HCEC 1CT (cell line): ENCODE data around the gene PPP2R3A.
"Not testable (repeated sequence)": the region's sequence is repeated elsewhere in the genome, so short reads cannot be mapped to it uniquely, and the experiment has no call there.

Source experiments
- DNase-seq: peaks from one replicate; pipeline ENCODE4 v3.0.0-alpha.2; 2017

The PPP2R3A gene

GRCh38 chr3:136105044-136105443, 139.5 kb downstream of the PPP2R3A start:
- DNase-seq, result no peak

GRCh38 chr3:136106101-136106500, 140.6 kb downstream of the PPP2R3A start:
- DNase-seq, result no peak

- DNase-seq, result no peak
These were observed 144.0 kb downstream of the PPP2R3A start for GRCh38 chr3:136109499-136109898.

- DNase-seq, result no peak
These were observed 145.0 kb downstream of the PPP2R3A start for GRCh38 chr3:136110481-136110880.

- no peak for DNase-seq
These were observed 148.9 kb downstream of the PPP2R3A start for GRCh38 chr3:136114421-136114820.

- DNase-seq, result not testable (repeated sequence)
These were observed 153.8 kb downstream of the PPP2R3A start for GRCh38 chr3:136119332-136119731.

GRCh38 chr3:136119783-136120182, 154.3 kb downstream of the PPP2R3A start:
- DNase-seq, result not testable (repeated sequence)

GRCh38 chr3:136120373-136121348, 155.1 kb downstream of the PPP2R3A start:
- DNase-seq, result no peak

- DNase-seq, result peak; percentile 32
These were observed 156.5 kb downstream of the PPP2R3A start for GRCh38 chr3:136122006-136122405.

- not testable (repeated sequence) for DNase-seq
These were observed 166.1 kb downstream of the PPP2R3A start for GRCh38 chr3:136131647-136132046.

GRCh38 chr3:136134091-136134490, 168.6 kb downstream of the PPP2R3A start:
- DNase-seq, result no peak

- no peak for DNase-seq
These were observed 169.7 kb downstream of the PPP2R3A start for GRCh38 chr3:136135039-136135802.

GRCh38 chr3:136136454-136136853, 170.9 kb downstream of the PPP2R3A start:
- DNase-seq, result no peak

GRCh38 chr3:136141291-136141785, 175.8 kb downstream of the PPP2R3A start:
- DNase-seq, result peak; percentile 6

- DNase-seq, result peak; percentile 19
These were observed 176.4 kb downstream of the PPP2R3A start for GRCh38 chr3:136141891-136142290.

- DNase-seq, result peak; percentile 90
These were observed 177.1 kb downstream of the PPP2R3A start for GRCh38 chr3:136142592-136142991.

GRCh38 chr3:136144397-136144796, 178.9 kb downstream of the PPP2R3A start:
- not testable (repeated sequence) for DNase-seq

GRCh38 chr3:136146981-136147729, 181.6 kb downstream of the PPP2R3A start:
- peak; percentile 19 for DNase-seq

- peak; percentile 54 for DNase-seq
These were observed 184.1 kb downstream of the PPP2R3A start for GRCh38 chr3:136149667-136150066.

- DNase-seq, result no peak
These were observed 185.7 kb downstream of the PPP2R3A start for GRCh38 chr3:136151219-136151618.

- DNase-seq, result no peak
These were observed 186.8 kb downstream of the PPP2R3A start for GRCh38 chr3:136152176-136152843.

GRCh38 chr3:136152963-136153362, 187.4 kb downstream of the PPP2R3A start:
- no peak for DNase-seq
